Testis (tissue), 3 donors: ENCODE data around the gene MYBBP1A. TPM values are rescaled to one million over a fixed set of nuclear protein-coding genes. Genes with fewer than 3 reads are reported as not detected.

Source experiments
- DNase-seq: peaks from one replicate; pipeline ENCODE4 v3.0.0-alpha.2; 2019
- H3K27ac ChIP-seq, 2 donors: fragments of 200-600 bp; sonication (generic); one replicate each; pipeline ENCODE4 v1.5.1; 2019
- H3K27me3 ChIP-seq: fragments of 200-600 bp; sonication (generic); one replicate; pipeline ENCODE4 v1.5.1; 2019
- H3K36me3 ChIP-seq: fragments of 200-600 bp; sonication (generic); one replicate; pipeline ENCODE4 v1.5.1; 2017; ENCODE audit warnings: low read depth; ENCODE audit errors: missing control alignments
- H3K4me1 ChIP-seq: fragments of 200-600 bp; sonication (generic); one replicate; pipeline ENCODE4 v1.5.1; 2019
- H3K4me3 ChIP-seq, 2 donors: fragments of 200-600 bp; sonication (generic); one replicate each; pipeline ENCODE4 v1.5.1; 2017 to 2019
- H3K9me3 ChIP-seq: fragments of 200-600 bp; sonication (generic); one replicate; pipeline ENCODE4 v1.5.1; 2017
- POLR2A ChIP-seq: fragments of 450-650 bp; IDR thresholded peaks from one replicate; pipeline ENCODE4 v1.6.1; 2017; ENCODE audit warnings: antibody characterized with exemption, mild to moderate bottlenecking, moderate library complexity
- WGBS, 2 donors: methylation state at CpG; one replicate each; pipeline ENCODE4 v1.1.5; 2018; 5-methylcytosine and 5-hydroxymethylcytosine counted together
- intact Hi-C: fragments of 100-400 bp; cut with DNase I; formaldehyde crosslinking; loops from one replicate; pipeline ENCODE4 v1.15.1; 2023; ENCODE audit warnings: low total_unique reads
- polyA plus RNA-seq: library from polyadenylated mRNA; stranded (reverse); fragments of 350-450 nt; fragmentation: Illumina TruSeq; extraction: RNeasy Lipid Tissue Mini Kit (QIAGEN cat#74804); gene quantifications from one replicate; pipeline ENCODE4 v1.2.3, GENCODE V29; 2014; ENCODE audit warnings: low read depth, low replicate concordance; ENCODE audit not compliant: insufficient read depth
- total RNA-seq, 2 donors: library from RNA; depleted of rRNA; stranded (reverse); fragments of >200 nt; gene quantifications; one replicate each; pipeline ENCODE4 v1.2.3, GENCODE V29; 2016
- TF ChIP-seq, protein P1 (sequence below), 3 experiments: fragments of 450-650 bp in 2 of 3; fragments of 200-600 bp in 1 of 3; sonication (generic) in 1 of 3; IDR thresholded peaks; one replicate each; pipeline ENCODE4 v1.5.1; 2016 to 2019; ENCODE audit warnings: antibody characterized with exemption in 3 of 3, mild to moderate bottlenecking in 2 of 3, moderate library complexity in 1 of 3

MYBBP1A gene
- total and polyA plus RNA-seq, 3 donors from 2014 or later, result 32.9 to 78.9 (median 74.1) TPM

DNA sequence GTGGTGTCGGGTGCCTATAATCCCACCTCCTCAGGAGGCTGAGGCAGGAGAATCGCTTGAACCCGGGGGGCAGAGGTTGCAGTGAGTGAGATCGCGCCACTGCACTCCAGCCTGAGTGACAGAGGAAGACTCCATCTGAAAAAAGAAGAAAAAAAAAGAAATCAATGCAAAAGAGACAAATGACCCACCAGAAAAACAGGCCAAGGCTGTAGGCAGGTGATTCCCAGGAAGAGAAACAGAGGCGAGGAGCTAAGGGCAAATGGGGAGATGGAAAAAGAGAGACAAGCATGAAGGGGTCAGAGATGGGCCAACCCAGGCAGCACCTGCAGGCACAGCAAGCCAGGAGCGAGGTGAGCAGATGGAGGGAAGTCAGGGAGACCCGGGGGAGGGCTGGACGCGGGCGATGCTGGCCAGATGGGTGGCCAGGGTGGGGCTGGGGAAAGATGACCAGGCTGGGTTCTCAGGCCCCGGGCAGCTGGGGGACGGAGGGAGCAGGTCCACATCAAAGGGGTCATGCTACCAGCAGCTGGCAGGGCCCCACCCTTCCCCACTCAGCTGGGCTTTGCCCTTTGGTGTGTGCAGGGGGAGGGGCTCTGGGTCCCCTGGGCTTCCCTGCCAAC lies 25.5 kb downstream of the MYBBP1A start:
- 87% methylated on average over 13 of the region's 13 CpGs for WGBS, 2 donors

DNA sequence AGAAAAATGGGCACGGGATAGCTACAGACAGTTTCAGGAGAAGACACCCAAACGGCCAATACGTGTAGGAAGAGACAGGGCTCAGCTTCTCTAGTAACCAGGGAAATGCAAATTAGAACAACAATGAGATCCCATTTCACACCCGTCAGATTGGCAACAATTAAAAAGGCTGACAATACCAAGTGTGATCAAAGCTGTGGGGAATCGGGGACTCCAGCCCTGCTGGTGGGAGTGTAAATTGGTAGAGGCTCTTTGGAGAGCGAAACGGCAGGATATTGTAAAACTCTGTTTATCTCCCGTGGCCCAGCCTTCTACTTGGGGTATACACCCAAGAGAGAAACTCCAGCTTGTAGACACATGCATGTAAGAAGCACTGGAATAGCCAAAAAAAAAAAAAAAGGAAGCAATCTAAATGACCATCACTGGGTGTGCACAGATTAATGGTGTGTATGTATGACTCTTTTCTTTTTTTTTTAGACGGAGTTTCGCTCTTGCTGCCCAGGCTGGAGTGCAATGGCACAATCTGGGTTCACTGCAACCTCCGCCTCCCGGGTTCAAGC lies 27.5 kb downstream of the MYBBP1A start:
- TF ChIP-seq, protein P1, sequence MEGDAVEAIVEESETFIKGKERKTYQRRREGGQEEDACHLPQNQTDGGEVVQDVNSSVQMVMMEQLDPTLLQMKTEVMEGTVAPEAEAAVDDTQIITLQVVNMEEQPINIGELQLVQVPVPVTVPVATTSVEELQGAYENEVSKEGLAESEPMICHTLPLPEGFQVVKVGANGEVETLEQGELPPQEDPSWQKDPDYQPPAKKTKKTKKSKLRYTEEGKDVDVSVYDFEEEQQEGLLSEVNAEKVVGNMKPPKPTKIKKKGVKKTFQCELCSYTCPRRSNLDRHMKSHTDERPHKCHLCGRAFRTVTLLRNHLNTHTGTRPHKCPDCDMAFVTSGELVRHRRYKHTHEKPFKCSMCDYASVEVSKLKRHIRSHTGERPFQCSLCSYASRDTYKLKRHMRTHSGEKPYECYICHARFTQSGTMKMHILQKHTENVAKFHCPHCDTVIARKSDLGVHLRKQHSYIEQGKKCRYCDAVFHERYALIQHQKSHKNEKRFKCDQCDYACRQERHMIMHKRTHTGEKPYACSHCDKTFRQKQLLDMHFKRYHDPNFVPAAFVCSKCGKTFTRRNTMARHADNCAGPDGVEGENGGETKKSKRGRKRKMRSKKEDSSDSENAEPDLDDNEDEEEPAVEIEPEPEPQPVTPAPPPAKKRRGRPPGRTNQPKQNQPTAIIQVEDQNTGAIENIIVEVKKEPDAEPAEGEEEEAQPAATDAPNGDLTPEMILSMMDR (IDR thresholded peaks at IDR 0.05), result no peak
- no peak for TF ChIP-seq POLR2A
- Histone ChIP-seq H3K4me1 (no peaks in the 10 kb centered on the region), H3K4me3 (no peak overlapping the region), H3K27ac (no peak overlapping the region), H3K9me3 (no peaks in the 10 kb centered on the region), H3K36me3 (no peaks in the 10 kb centered on the region), H3K27me3 (no peaks in the 10 kb centered on the region)
- intact Hi-C loops, result no loop called here
- no peak for DNase-seq
- 63 to 65% methylated on average over 12 of the region's 12 CpGs for WGBS, 2 donors

More for the DNA sequence above, 25.5 kb downstream of the MYBBP1A start:
- no peak for TF ChIP-seq POLR2A
- TF ChIP-seq, protein P1 (IDR thresholded peaks at IDR 0.05), result no peak
- no peak for DNase-seq
- Histone ChIP-seq H3K27ac (no peak overlapping the region), H3K4me3 (no peak overlapping the region), H3K27me3 (no peaks in the 10 kb centered on the region), H3K4me1 (peaks cover 10% of the 10 kb centered on the region), H3K36me3 (no peaks in the 10 kb centered on the region), H3K9me3 (no peaks in the 10 kb centered on the region)
- intact Hi-C loops, result no loop called here

DNA sequence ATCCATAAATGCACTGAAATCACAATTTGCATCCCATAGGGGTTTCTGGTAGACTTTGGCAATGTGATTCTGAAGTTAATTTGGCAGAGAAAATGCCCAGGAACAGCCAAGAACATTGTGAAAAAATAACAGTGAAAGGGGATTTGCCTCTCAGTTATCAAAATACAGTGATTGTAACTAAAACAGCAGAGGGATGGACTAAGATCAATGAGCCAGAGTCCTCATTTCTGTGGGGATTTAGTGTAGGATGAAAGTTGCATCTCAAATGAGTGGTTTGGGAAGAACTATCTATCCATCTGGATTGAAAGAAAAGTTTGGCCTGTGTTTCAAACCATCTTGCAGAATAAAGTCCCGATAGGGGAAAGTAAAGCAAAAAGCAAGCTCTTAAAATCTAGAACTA lies 28.1 kb downstream of the MYBBP1A start:
- Histone ChIP-seq H3K27ac (no peak overlapping the region), H3K4me1 (no peaks in the 10 kb centered on the region), H3K9me3 (no peaks in the 10 kb centered on the region), H3K4me3 (no peak overlapping the region), H3K36me3 (no peaks in the 10 kb centered on the region), H3K27me3 (no peaks in the 10 kb centered on the region)
- no peak for TF ChIP-seq POLR2A
- TF ChIP-seq, protein P1 (IDR thresholded peaks at IDR 0.05), result no peak
- WGBS, 2 donors, result 30 to 60% methylated on average over 1 of the region's 1 CpG
- intact Hi-C loops, result no loop called here
- no peak for DNase-seq

DNA sequence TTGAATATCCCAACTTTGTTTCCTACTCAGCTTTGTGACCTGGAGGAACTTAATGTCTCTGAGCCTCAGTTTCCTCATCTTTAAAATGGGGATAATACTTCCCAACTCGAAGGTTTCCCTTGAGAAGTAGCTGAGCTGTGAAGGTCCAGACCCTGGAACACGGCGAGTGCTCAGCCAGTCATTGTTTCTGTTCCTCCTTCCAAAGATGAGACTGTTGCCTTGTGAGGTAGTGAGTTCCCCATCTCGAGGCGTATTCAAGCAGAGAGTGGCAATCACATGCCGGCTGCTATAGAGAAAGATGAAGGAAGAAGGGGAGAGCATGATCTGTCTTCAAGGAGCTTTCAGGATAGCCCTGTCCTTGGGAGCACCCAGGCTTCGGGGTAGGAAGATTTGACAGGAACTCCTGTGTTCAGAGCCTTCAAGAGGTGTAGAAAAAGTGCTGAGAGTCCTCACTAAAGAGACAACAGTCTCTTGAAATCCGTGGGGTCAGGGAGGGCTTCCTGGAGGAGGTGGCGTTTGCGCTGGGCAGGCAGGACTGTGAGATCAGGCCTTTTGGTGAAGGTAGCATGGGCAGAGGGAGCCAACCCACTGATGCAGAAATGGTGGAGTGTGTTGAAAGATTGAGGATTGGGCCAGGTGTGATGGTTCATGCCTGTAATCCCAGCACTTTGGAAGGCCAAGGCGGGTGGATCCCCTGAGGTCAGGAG lies 29.3 kb downstream of the MYBBP1A start:
- H3K4me1 ChIP-seq, result peaks cover 7% of the 10 kb centered on the region

More for the DNA sequence above, 29.3 kb downstream of the MYBBP1A start:
- Histone ChIP-seq H3K9me3 (no peaks in the 10 kb centered on the region), H3K27me3 (no peaks in the 10 kb centered on the region), H3K36me3 (no peaks in the 10 kb centered on the region), H3K4me3 (no peak overlapping the region), H3K27ac (no peak overlapping the region)
- no peak for DNase-seq
- intact Hi-C loops, result no loop called here
- no peak for TF ChIP-seq POLR2A
- TF ChIP-seq, protein P1 (IDR thresholded peaks at IDR 0.05), result no peak
- 80 to 91% methylated on average over 11 of the region's 11 CpGs for WGBS, 2 donors
